GM12865 (cell line): ENCODE results near the gene SNED1.
"Not testable (repeated sequence)": the region's sequence is repeated elsewhere in the genome, so short reads cannot be mapped to it uniquely, and the experiment has no call there.

Experiments
- DNase-seq: peaks from one replicate; pipeline ENCODE4 v3.0.0; 2010; ENCODE audit warnings: low read depth
- H3K4me3 ChIP-seq: 2 replicates; pipeline ENCODE4 v1.5.1; 2011; ENCODE audit warnings: mild to moderate bottlenecking, low read depth, low read length, control low read depth
- CTCF ChIP-seq: IDR thresholded peaks from 2 replicates; pipeline ENCODE4 v1.5.1; 2011; ENCODE audit warnings: low read length, control low read depth, low read depth, inconsistent platforms; ENCODE audit not compliant: insufficient read depth; ENCODE audit errors: missing control alignments

The SNED1 gene

GRCh38 chr2:240970816-240971215 lies 27.6 kb upstream of the SNED1 start:
- no peak for TF ChIP-seq CTCF
- DNase-seq: no peak
- H3K4me3 ChIP-seq: no peak overlapping the region

- no peak for DNase-seq
- no peak overlapping the region for H3K4me3 ChIP-seq
- no peak for TF ChIP-seq CTCF
Observed at GRCh38 chr2:240972201-240972600, 26.2 kb upstream of the SNED1 start.

GRCh38 chr2:240972636-240973521 lies 25.5 kb upstream of the SNED1 start:
- no peak for DNase-seq
- TF ChIP-seq CTCF: no peak
- no peak overlapping the region for H3K4me3 ChIP-seq

- TF ChIP-seq CTCF: no peak
- DNase-seq: no peak
Observed at GRCh38 chr2:240974771-240975572, 23.4 kb upstream of the SNED1 start.

GRCh38 chr2:240975903-240976302 lies 22.5 kb upstream of the SNED1 start:
- H3K4me3 ChIP-seq, DNase-seq: not testable (repeated sequence)

More at GRCh38 chr2:240974771-240975572, 23.4 kb upstream of the SNED1 start:
- H3K4me3 ChIP-seq: no peak overlapping the region

- TF ChIP-seq CTCF: no peak
Observed at GRCh38 chr2:240981280-240981679, 17.1 kb upstream of the SNED1 start.

More at GRCh38 chr2:240981280-240981679, 17.1 kb upstream of the SNED1 start:
- no peak for DNase-seq
- H3K4me3 ChIP-seq: no peak overlapping the region
